ENCODE data around the gene IGIP.

- TF ChIP-seq CTCF (conservative IDR thresholded peaks at IDR 0.05; ENCODE audit: low read depth, low read length) (no peak), EZH2 (IDR thresholded peaks at IDR 0.05; ENCODE audit: borderline replicate concordance, low read depth, low read length, poor library complexity, severe bottlenecking) (no peak)
Measured at GRCh38 chr5:140103154-140103553, 22.6 kb upstream of the IGIP start.
